Purkinje cell (primary cell): ENCODE measurements around the gene RUNX2. TPM values are rescaled to one million over a fixed set of nuclear protein-coding genes. Genes with fewer than 3 reads are reported as not detected.

ENCODE experiments used
- polyA plus RNA-seq: library from polyadenylated mRNA; unstranded; fragments of >200 nt; fragmentation: Nextera tagmentation; gene quantifications from 2 replicates; pipeline ENCODE4 v1.2.1, GENCODE V29; 2014

Gene RUNX2
- polyA plus RNA-seq: 1.8 and 2.2 TPM in 2 replicates

GRCh38 chr6:45327956-45328522 lies at the start of gene RUNX2:
RUNX2 (plus strand) TSS chr6:45328330; CDS start chr6:45328727, 397 bp downstream.

GRCh38 chr6:45377554-45378333 lies 49.6 kb downstream of the RUNX2 start, which contains the start of gene SUPT3H:
SUPT3H (minus strand) TSS chr6:45377934.

Other genes with a start within 250 kb of the RUNX2 start
- 15.3 and 25.7 TPM in 2 replicates for gene SUPT3H, start 49.6 kb downstream of the RUNX2 start, polyA plus RNA-seq